Skin of body (tissue), 2 donors: ENCODE results near the gene CARD10. TPM values are rescaled to one million over a fixed set of nuclear protein-coding genes. Genes with fewer than 3 reads are reported as not detected.

Experiments used
- DNase-seq: peaks from one replicate; lab custom pipeline; 2025; lab: John Stamatoyannopoulos, UW
- total RNA-seq: library from RNA; depleted of rRNA; stranded (reverse); fragments of >200 nt; gene quantifications from one replicate; pipeline ENCODE4 v1.2.3, GENCODE V29; 2014

The CARD10 gene
- total RNA-seq, 1 donor from 2014 or later = 3.3 TPM

GRCh38 chr22:37488337-37489135, 30.7 kb downstream of the CARD10 start:
- DNase-seq = no peak

- no peak for DNase-seq
Measured at GRCh38 chr22:37487571-37487970, 31.6 kb downstream of the CARD10 start.

- no peak for DNase-seq
Measured at GRCh38 chr22:37487129-37487528, 32.1 kb downstream of the CARD10 start.

GRCh38 chr22:37486224-37486845, 32.9 kb downstream of the CARD10 start, which contains the start of gene MFNG:
MFNG (minus strand) TSS chr22:37486384; CDS start chr22:37486177, 207 bp downstream.
- no peak for DNase-seq

GRCh38 chr22:37485395-37486223, 33.6 kb downstream of the CARD10 start:
- no peak for DNase-seq

GRCh38 chr22:37484480-37485394, 34.5 kb downstream of the CARD10 start:
- no peak for DNase-seq

GRCh38 chr22:37483050-37483449, 36.2 kb downstream of the CARD10 start:
- DNase-seq = no peak

GRCh38 chr22:37482244-37482643, 37.0 kb downstream of the CARD10 start:
- no peak for DNase-seq

- no peak for DNase-seq
Measured at GRCh38 chr22:37481347-37481907, 37.8 kb downstream of the CARD10 start.

GRCh38 chr22:37480387-37481346, 38.5 kb downstream of the CARD10 start:
- DNase-seq = no peak

GRCh38 chr22:37479196-37479595, 40.0 kb downstream of the CARD10 start:
- DNase-seq = no peak

- DNase-seq = no peak
Measured at GRCh38 chr22:37476389-37477329, 42.6 kb downstream of the CARD10 start.

- DNase-seq = no peak
Measured at GRCh38 chr22:37474447-37475090, 44.6 kb downstream of the CARD10 start.

- DNase-seq = no peak
Measured at GRCh38 chr22:37473437-37473946, 45.7 kb downstream of the CARD10 start.

- no peak for DNase-seq
Measured at GRCh38 chr22:37472418-37473006, 46.7 kb downstream of the CARD10 start.

GRCh38 chr22:37471727-37472417, 47.3 kb downstream of the CARD10 start:
- no peak for DNase-seq

- DNase-seq = no peak
Measured at GRCh38 chr22:37470087-37470445, 49.1 kb downstream of the CARD10 start.
